HepG2 (cell line): ENCODE measurements around the gene MXI1. TPM values are rescaled to one million over a fixed set of nuclear protein-coding genes. Genes with fewer than 3 reads are reported as not detected.

Experiments used
- ATAC-seq: fragments of 200-7000 bp; cut with Tn5 transposase; 3 replicates; pipeline ENCODE4 v1.9.1; 2020; ENCODE audit warnings: mild to moderate bottlenecking, moderate library complexity
- BruUV-seq: library from RNA; stranded (reverse); fragments of 400-500 nt; replicated peaks from 2 replicates; lab custom pipeline; 2021; lab: Mats Ljungman, UMichigan
- CTCF ChIA-PET: fragments of 300-600 bp; formaldehyde crosslinking; extraction: SDS; loops from one replicate; lab custom pipeline; 2021; ENCODE audit warnings: low total read pairs, inconsistent platforms, low intra/inter-chr PET ratio; lab: Yijun Ruan, JAX
- POLR2A ChIA-PET: fragments of 350-600 bp; sonication (Branson Sonifier 250); formaldehyde crosslinking; loops from one replicate; lab custom pipeline; 2020; ENCODE audit warnings: antibody characterized with exemption, inconsistent platforms; lab: Yijun Ruan, JAX
- DNase-seq: peaks from one replicate; pipeline ENCODE4 v3.0.0-alpha.2; 2015; ENCODE audit warnings: low spot score
- FAIRE-seq: peaks from 3 replicates; lab custom pipeline; 2011; peaks lifted over from hg19 to GRCh38; lab: Jason Lieb, UNC
- H2AFZ ChIP-seq: one replicate; pipeline ENCODE4 v1.6.1; 2011; ENCODE audit warnings: low read length, inconsistent platforms
- H3K27ac ChIP-seq: fragments of 300-600 bp; 3 replicates; pipeline ENCODE4 v1.8.0; 2011; ENCODE audit warnings: mixed run types, mild to moderate bottlenecking, mixed read lengths, low read length, inconsistent platforms; ENCODE audit not compliant: insufficient read depth; ENCODE audit errors: extremely low read length
- H3K27me3 ChIP-seq, 2 experiments: fragments of 200-600 bp in 1 of 2; 2 replicates in 1 of 2; 3 replicates in 1 of 2; pipeline versions ENCODE4 v1.6.0 to v1.8.0; 2011; ENCODE audit warnings: low read length in 2 of 2, mild to moderate bottlenecking in 2 of 2, moderate library complexity in 2 of 2, inconsistent platforms in 1 of 2; ENCODE audit not compliant: insufficient read depth in 2 of 2, control insufficient read depth in 1 of 2
- H3K36me3 ChIP-seq, 2 experiments: fragments of 200-600 bp in 1 of 2; replicated peaks in 1 of 2; 2 replicates in 1 of 2; 3 replicates in 1 of 2; pipeline versions ENCODE4 v1.5.1 to v1.8.0; 2011; ENCODE audit warnings: low read length in 2 of 2, inconsistent platforms in 1 of 2; ENCODE audit not compliant: insufficient read depth in 2 of 2, control insufficient read depth in 1 of 2
- H3K4me1 ChIP-seq: 2 replicates; pipeline ENCODE4 v1.5.1; 2012; ENCODE audit warnings: low read length, inconsistent platforms; ENCODE audit not compliant: insufficient read depth
- H3K4me2 ChIP-seq: 2 replicates; pipeline ENCODE4 v1.6.0; 2011; ENCODE audit warnings: low read depth, low read length, inconsistent platforms
- H3K4me3 ChIP-seq, 3 experiments: fragments of 200-600 bp in 1 of 3; sonication (generic), shearing (Covaris generic) in 1 of 3; replicated peaks in 1 of 3; 2 replicates each; pipeline ENCODE4 v1.5.1; 2011 to 2016; ENCODE audit warnings: low read length in 3 of 3, inconsistent platforms in 2 of 3, low read depth in 2 of 3, mild to moderate bottlenecking in 2 of 3, control low read depth in 1 of 3, mixed read lengths in 1 of 3; ENCODE audit not compliant: insufficient read depth in 1 of 3
- H3K79me2 ChIP-seq: one replicate; pipeline ENCODE4 v1.6.1; 2011; ENCODE audit warnings: low read length, inconsistent platforms; ENCODE audit not compliant: insufficient read depth
- H3K9ac ChIP-seq: 2 replicates; pipeline ENCODE4 v1.6.0; 2011; ENCODE audit warnings: mild to moderate bottlenecking, low read depth, low read length, inconsistent platforms; ENCODE audit not compliant: insufficient read depth
- H3K9me3 ChIP-seq: 2 replicates; pipeline ENCODE4 v1.5.1; 2012; ENCODE audit warnings: mild to moderate bottlenecking, low read length
- H4K20me1 ChIP-seq: 2 replicates; pipeline ENCODE4 v1.6.0; 2011; ENCODE audit warnings: inconsistent platforms, mild to moderate bottlenecking, low read length, moderate library complexity; ENCODE audit not compliant: insufficient read depth
- CENPX ChIP-seq: sonication (generic); formaldehyde crosslinking; IDR thresholded peaks from 2 replicates; pipeline ENCODE4 v1.9.0; 2021; ENCODE audit warnings: mild to moderate bottlenecking, missing genetic modification reagents, moderate library complexity
- CREB1 ChIP-seq, 2 experiments: fragments of 450-650 bp in 1 of 2; IDR thresholded peaks; 2 replicates each; pipeline ENCODE4 v1.6.1; 2016 to 2017; ENCODE audit warnings: control low read depth in 1 of 2, mild to moderate bottlenecking in 1 of 2, missing compliant biosample characterization in 1 of 2, missing genetic modification characterization in 1 of 2
- ESRRA ChIP-seq: sonication (generic); formaldehyde crosslinking; IDR thresholded peaks from 2 replicates; pipeline ENCODE4 v1.5.1; 2020; ENCODE audit warnings: mild to moderate bottlenecking, low read depth, missing genetic modification reagents
- GATAD2A ChIP-seq: IDR thresholded peaks from 2 replicates; pipeline ENCODE4 v1.6.1; 2016
- HNF4A ChIP-seq: sonication (generic); formaldehyde crosslinking; IDR thresholded peaks from 2 replicates; pipeline ENCODE4 v1.4.0; 2020; ENCODE audit warnings: missing genetic modification reagents
- REPIN1 ChIP-seq: sonication (generic); formaldehyde crosslinking; IDR thresholded peaks from 2 replicates; pipeline ENCODE4 v1.8.0; 2022; ENCODE audit warnings: missing genetic modification reagents, low read depth, mild to moderate bottlenecking, borderline replicate concordance
- SALL1 ChIP-seq: sonication (generic); formaldehyde crosslinking; IDR thresholded peaks from 2 replicates; pipeline ENCODE4 v1.8.0; 2022; ENCODE audit warnings: mild to moderate bottlenecking, missing genetic modification reagents
- THAP11 ChIP-seq: IDR thresholded peaks from 2 replicates; pipeline ENCODE4 v1.6.1; 2016; ENCODE audit warnings: missing biosample characterization, missing genetic modification reagents
- TOPORS ChIP-seq: sonication (generic); formaldehyde crosslinking; IDR thresholded peaks from 2 replicates; pipeline ENCODE4 v1.8.0; 2023; ENCODE audit warnings: mild to moderate bottlenecking, missing genetic modification reagents
- ZBTB21 ChIP-seq: sonication (generic); formaldehyde crosslinking; IDR thresholded peaks from 2 replicates; pipeline ENCODE4 v1.4.0; 2020; ENCODE audit warnings: missing genetic modification reagents
- ZNF777 ChIP-seq: sonication (generic); formaldehyde crosslinking; IDR thresholded peaks from 2 replicates; pipeline ENCODE4 v1.4.0; 2020; ENCODE audit warnings: missing genetic modification reagents
- WGBS: methylation state at CpG from one replicate; pipeline ENCODE4 v1.1.6; 2017; ENCODE audit warnings: low lambda C conversion rate; 5-methylcytosine and 5-hydroxymethylcytosine counted together
- in situ Hi-C: cut with HindIII; loops from 2 replicates; pipeline ENCODE4 v1.10.0; 2017; ENCODE audit warnings: low pct_unique_long_range_greater_than_20kb; ENCODE audit not compliant: extremely low pct_ligation_motif_present
- intact Hi-C: fragments of 100-400 bp; cut with micrococcal nuclease; formaldehyde crosslinking; loops from one replicate; pipeline ENCODE4 v1.10.0; 2022; ENCODE audit not compliant: unreplicated experiment
- polyA plus RNA-seq, 8 experiments: library from polyadenylated mRNA; depleted of rRNA in 3 of 8; stranded (reverse) in 7 of 8; unstranded in 1 of 8; fragments of >200 nt; fragmentation: Illumina TruSeq in 4 of 8; extraction: Trizol in 4 of 8; gene quantifications; 2 replicates each; pipeline versions ENCODE4 v1.2.1 to v1.2.3, GENCODE V29; 2011 to 2016; ENCODE audit warnings: low read depth in 4 of 8, missing spikeins in 1 of 8, mixed read lengths in 1 of 8; ENCODE audit not compliant: insufficient read depth in 1 of 8
- total RNA-seq, 5 experiments: library from RNA; depleted of rRNA; stranded (reverse); fragments of >200 nt; fragmentation: Illumina TruSeq; extraction: Trizol; gene quantifications; 2 replicates each; pipeline ENCODE4 v1.2.3, GENCODE V29; 2016; ENCODE audit warnings: low read depth in 1 of 5
- TF ChIP-seq, protein P1 (sequence below): sonication (generic); formaldehyde crosslinking; IDR thresholded peaks from 2 replicates; pipeline ENCODE4 v1.5.1; 2020; ENCODE audit warnings: missing genetic modification reagents, mild to moderate bottlenecking, borderline replicate concordance
- TF ChIP-seq, protein P2 (sequence below): sonication (generic); formaldehyde crosslinking; IDR thresholded peaks from 2 replicates; pipeline ENCODE4 v1.5.0; 2020; ENCODE audit warnings: mild to moderate bottlenecking, missing genetic modification reagents, moderate library complexity
- TF ChIP-seq, protein P3 (sequence below): IDR thresholded peaks from 2 replicates; pipeline ENCODE4 v1.4.0; 2020; ENCODE audit warnings: mild to moderate bottlenecking, missing genetic modification reagents

MXI1 gene
- total and polyA plus RNA-seq, 2 of the 13 experiments (the other 11 are each of a cell fraction or from before 2014, with no cell fraction given), result 6.6 to 22.0 TPM

DNA sequence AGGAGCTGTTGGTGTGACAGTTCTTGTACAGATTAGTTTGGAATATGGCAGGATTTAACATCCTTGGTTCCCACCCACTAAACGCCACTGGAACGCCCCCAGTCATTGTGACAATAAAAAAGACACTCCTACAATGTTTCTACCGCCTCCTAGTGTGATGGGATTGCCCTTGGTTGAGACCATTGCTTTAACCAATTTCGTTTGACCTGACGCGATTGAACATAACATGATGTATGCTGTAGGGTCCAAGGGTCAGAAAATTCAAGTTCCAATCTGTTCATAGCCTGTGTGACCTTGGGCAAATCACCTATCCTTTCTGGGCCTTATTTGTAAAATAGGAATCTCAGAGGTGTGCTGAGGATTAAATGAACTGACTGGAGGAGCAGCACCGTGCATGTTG is 12.5 kb downstream of the MXI1 start:
- FAIRE-seq (no peak), DNase-seq (no peak), ATAC-seq (peak; percentile 41)
- CTCF ChIA-PET, result no interaction called here
- Histone ChIP-seq H3K4me2 (no peak overlapping the region), H3K27me3 (no peaks in the 10 kb centered on the region), H3K9me3 (no peaks in the 10 kb centered on the region), H3K4me1 (peaks cover 70% of the 10 kb centered on the region), H3K27ac (no peak overlapping the region), H3K36me3 (no peaks in the 10 kb centered on the region), H3K4me3 (no peak overlapping the region), H3K79me2 (peaks cover 4% of the 10 kb centered on the region), H3K9ac (no peak overlapping the region), H2AFZ (no peak overlapping the region), H4K20me1 (peaks cover 49% of the 10 kb centered on the region)
- intact Hi-C loops, result no loop called here
- TF ChIP-seq, protein P1, sequence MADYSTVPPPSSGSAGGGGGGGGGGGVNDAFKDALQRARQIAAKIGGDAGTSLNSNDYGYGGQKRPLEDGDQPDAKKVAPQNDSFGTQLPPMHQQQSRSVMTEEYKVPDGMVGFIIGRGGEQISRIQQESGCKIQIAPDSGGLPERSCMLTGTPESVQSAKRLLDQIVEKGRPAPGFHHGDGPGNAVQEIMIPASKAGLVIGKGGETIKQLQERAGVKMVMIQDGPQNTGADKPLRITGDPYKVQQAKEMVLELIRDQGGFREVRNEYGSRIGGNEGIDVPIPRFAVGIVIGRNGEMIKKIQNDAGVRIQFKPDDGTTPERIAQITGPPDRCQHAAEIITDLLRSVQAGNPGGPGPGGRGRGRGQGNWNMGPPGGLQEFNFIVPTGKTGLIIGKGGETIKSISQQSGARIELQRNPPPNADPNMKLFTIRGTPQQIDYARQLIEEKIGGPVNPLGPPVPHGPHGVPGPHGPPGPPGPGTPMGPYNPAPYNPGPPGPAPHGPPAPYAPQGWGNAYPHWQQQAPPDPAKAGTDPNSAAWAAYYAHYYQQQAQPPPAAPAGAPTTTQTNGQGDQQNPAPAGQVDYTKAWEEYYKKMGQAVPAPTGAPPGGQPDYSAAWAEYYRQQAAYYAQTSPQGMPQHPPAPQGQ (CRISPR knock-in tag), result no peak
- TF ChIP-seq CENPX (CRISPR knock-in tag) (no peak), GATAD2A (CRISPR knock-in tag) (peak; percentile 30; the same call in 1 of the 2 replicates), ZNF777 (CRISPR knock-in tag) (no peak), THAP11 (CRISPR knock-in tag) (peak; percentile 47; the same call in 1 of the 2 replicates), ESRRA (0 out of 2 replicates have a peak, but pooled peaks have one; percentile 35), SALL1 (CRISPR knock-in tag) (peak; percentile 33; the same call in 1 of the 2 replicates), ZBTB21 (CRISPR knock-in tag) (peak; percentile 55; the same call in 1 of the 2 replicates), TOPORS (no peak), HNF4A (CRISPR knock-in tag) (0 out of 2 replicates have a peak, but pooled peaks have one; percentile 11), CREB1 (IDR thresholded peaks at IDR 0.05) (0 out of 2 replicates have a peak, but pooled peaks have one; percentile 7), CREB1 (CRISPR knock-in tag; IDR thresholded peaks at IDR 0.05) (0 out of 2 replicates have a peak, but pooled peaks have one; percentile 25), REPIN1 (CRISPR knock-in tag) (0 out of 2 replicates have a peak, but pooled peaks have one; percentile 25)
- TF ChIP-seq, protein P2, sequence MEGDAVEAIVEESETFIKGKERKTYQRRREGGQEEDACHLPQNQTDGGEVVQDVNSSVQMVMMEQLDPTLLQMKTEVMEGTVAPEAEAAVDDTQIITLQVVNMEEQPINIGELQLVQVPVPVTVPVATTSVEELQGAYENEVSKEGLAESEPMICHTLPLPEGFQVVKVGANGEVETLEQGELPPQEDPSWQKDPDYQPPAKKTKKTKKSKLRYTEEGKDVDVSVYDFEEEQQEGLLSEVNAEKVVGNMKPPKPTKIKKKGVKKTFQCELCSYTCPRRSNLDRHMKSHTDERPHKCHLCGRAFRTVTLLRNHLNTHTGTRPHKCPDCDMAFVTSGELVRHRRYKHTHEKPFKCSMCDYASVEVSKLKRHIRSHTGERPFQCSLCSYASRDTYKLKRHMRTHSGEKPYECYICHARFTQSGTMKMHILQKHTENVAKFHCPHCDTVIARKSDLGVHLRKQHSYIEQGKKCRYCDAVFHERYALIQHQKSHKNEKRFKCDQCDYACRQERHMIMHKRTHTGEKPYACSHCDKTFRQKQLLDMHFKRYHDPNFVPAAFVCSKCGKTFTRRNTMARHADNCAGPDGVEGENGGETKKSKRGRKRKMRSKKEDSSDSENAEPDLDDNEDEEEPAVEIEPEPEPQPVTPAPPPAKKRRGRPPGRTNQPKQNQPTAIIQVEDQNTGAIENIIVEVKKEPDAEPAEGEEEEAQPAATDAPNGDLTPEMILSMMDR (CRISPR knock-in tag), result peak; percentile 39; the same call in 1 of the 2 replicates
- TF ChIP-seq, protein P3, sequence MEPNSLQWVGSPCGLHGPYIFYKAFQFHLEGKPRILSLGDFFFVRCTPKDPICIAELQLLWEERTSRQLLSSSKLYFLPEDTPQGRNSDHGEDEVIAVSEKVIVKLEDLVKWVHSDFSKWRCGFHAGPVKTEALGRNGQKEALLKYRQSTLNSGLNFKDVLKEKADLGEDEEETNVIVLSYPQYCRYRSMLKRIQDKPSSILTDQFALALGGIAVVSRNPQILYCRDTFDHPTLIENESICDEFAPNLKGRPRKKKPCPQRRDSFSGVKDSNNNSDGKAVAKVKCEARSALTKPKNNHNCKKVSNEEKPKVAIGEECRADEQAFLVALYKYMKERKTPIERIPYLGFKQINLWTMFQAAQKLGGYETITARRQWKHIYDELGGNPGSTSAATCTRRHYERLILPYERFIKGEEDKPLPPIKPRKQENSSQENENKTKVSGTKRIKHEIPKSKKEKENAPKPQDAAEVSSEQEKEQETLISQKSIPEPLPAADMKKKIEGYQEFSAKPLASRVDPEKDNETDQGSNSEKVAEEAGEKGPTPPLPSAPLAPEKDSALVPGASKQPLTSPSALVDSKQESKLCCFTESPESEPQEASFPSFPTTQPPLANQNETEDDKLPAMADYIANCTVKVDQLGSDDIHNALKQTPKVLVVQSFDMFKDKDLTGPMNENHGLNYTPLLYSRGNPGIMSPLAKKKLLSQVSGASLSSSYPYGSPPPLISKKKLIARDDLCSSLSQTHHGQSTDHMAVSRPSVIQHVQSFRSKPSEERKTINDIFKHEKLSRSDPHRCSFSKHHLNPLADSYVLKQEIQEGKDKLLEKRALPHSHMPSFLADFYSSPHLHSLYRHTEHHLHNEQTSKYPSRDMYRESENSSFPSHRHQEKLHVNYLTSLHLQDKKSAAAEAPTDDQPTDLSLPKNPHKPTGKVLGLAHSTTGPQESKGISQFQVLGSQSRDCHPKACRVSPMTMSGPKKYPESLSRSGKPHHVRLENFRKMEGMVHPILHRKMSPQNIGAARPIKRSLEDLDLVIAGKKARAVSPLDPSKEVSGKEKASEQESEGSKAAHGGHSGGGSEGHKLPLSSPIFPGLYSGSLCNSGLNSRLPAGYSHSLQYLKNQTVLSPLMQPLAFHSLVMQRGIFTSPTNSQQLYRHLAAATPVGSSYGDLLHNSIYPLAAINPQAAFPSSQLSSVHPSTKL (CRISPR knock-in tag), result 0 out of 2 replicates have a peak, but pooled peaks have one; percentile 17
- in situ Hi-C loops, result loop anchor here (5.0 kb wide), 1 partner anchor 83 kb away; no protein-coding TSS in a partner anchor
- POLR2A ChIA-PET, result no interaction called here
- 20% methylated on average over 7 of the region's 7 CpGs for WGBS
- BruUV-seq, result no TSS peak
